Muscle layer of colon (tissue), 2 donors: ENCODE data around the gene TSEN15.

ENCODE experiments used
- H3K27ac ChIP-seq: one replicate; pipeline ENCODE4 v1.7.0; 2013; ENCODE audit warnings: low read depth, mild to moderate bottlenecking, low read length, moderate library complexity
- H3K27me3 ChIP-seq, 2 donors: one replicate each; pipeline ENCODE4 v1.7.0; 2013; ENCODE audit warnings: low read length in 2 of 2, mild to moderate bottlenecking in 2 of 2; ENCODE audit not compliant: insufficient read depth in 2 of 2, control insufficient read depth in 1 of 2
- H3K36me3 ChIP-seq: one replicate; pipeline ENCODE4 v1.7.0; 2013; ENCODE audit warnings: mild to moderate bottlenecking, low read length; ENCODE audit not compliant: insufficient read depth
- H3K4me1 ChIP-seq: one replicate; pipeline ENCODE4 v1.7.0; 2013; ENCODE audit warnings: mild to moderate bottlenecking, low read length; ENCODE audit not compliant: insufficient read depth
- H3K4me3 ChIP-seq, 2 donors: one replicate each; pipeline ENCODE4 v1.7.0; 2013; ENCODE audit warnings: low read length in 2 of 2, low read depth in 1 of 2, mild to moderate bottlenecking in 1 of 2, moderate library complexity in 1 of 2
- H3K9ac ChIP-seq: one replicate; pipeline ENCODE4 v1.7.0; 2013; ENCODE audit warnings: low read length
- H3K9me3 ChIP-seq: one replicate; pipeline ENCODE4 v1.7.0; 2013; ENCODE audit warnings: mild to moderate bottlenecking, low read length
- donor health status: abdominal sarcoma.
- donor health status: Adenocarcinoma of cecum.

Gene TSEN15

GRCh38 chr1:184059887-184060286 is 8.4 kb downstream of the TSEN15 start:
- Histone ChIP-seq H3K27me3 (no peaks in the 10 kb centered on the region), H3K36me3 (peaks cover 10% of the 10 kb centered on the region), H3K9ac (no peak overlapping the region), H3K4me3 (no peak overlapping the region), H3K4me1 (peaks cover 15% of the 10 kb centered on the region), H3K27ac (no peak overlapping the region), H3K9me3 (peaks cover 3% of the 10 kb centered on the region)

- H3K9me3 ChIP-seq: peaks cover 1% of the 10 kb centered on the region
Observed at GRCh38 chr1:184060316-184060715, 8.8 kb downstream of the TSEN15 start.

DNA sequence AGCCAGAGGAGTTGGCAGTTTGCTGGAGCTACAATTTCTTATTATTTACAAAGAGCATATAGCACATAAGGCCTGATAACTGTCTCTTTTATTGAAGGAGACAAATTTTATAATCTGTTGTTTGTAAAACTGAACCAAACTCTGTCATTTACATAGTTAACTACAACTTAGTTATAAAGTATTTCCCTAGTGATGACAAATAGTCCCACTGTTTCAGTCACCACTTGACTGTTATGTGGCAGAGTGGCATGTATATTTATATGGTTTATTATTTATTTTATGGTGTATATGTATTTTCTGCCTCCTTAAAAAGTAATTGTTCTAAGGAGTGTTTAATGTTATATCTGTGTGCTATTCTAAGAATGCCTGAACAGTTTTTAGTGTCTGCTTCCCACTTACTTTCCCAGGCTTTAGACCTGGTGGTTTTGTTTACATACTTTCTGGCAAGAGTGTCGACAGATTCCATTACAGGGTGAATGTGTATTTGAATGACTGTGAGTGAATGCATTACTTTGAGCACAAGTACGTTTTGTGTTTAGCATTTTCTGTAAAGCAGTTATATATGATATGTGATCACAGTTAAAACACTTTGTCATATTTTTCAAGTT is 10.0 kb downstream of the TSEN15 start:
- H3K27me3 ChIP-seq: no peaks in the 10 kb centered on the region
- no peak overlapping the region for H3K9ac ChIP-seq
- H3K4me3 ChIP-seq: no peak overlapping the region
- H3K9me3 ChIP-seq: no peaks in the 10 kb centered on the region
- peaks cover 15% of the 10 kb centered on the region for H3K4me1 ChIP-seq
- peaks cover 6% of the 10 kb centered on the region for H3K36me3 ChIP-seq
- H3K27ac ChIP-seq: peak overlapping the region; percentile 33

More at GRCh38 chr1:184060316-184060715, 8.8 kb downstream of the TSEN15 start:
- Histone ChIP-seq H3K27me3 (no peaks in the 10 kb centered on the region), H3K4me3 (no peak overlapping the region), H3K36me3 (peaks cover 6% of the 10 kb centered on the region), H3K4me1 (peaks cover 15% of the 10 kb centered on the region), H3K9ac (no peak overlapping the region), H3K27ac (no peak overlapping the region)

DNA sequence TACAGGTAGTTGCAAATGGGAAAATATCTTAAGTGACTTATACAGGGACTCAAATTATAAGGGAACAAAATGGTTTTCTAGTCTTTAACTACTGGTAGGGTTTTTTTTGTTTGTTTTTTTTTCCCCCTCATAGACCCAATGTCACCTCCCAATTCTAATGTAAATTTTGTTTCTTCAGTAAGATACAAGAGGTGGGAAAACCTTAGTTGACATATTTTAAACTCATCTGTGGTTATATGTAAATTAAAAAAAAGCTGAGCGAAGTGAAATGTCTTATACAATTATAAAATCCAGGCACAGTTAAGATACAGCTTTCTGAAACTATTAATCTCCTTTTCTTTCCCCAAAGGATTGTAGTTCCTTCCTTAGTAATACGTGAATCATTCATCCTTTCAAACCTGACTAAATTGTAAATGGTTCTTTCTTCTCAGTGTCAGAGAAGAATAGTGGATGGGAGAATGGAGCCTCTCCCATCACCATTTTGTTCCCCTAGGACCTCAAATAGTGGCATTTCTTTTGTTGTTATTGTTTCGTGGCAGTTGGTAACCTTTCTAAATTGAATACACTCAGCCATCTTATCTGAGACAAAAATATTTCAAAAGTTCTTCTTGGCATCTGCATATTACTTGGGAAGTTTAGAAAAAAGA is 11.2 kb downstream of the TSEN15 start:
- peaks cover 6% of the 10 kb centered on the region for H3K36me3 ChIP-seq

DNA sequence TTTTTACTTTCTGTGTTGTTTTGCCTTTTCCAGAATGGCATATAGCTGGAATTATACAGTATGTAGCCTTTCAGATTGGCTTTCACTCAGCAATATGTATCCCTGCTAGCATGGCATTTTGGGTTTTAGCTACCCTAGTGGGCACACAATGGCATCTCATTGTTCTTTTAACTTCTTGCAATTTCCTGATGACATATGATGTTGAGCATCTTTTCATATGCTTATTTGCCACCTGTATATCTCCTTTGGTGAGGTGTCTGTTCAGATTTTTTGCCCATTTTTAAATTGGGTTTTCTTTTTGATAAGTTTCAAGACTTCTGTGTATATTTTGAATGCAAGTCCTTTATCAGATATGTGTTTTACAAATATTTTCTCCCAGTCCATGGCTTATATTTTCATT is 14.0 kb downstream of the TSEN15 start:
- H3K9ac ChIP-seq: no peak overlapping the region
- peaks cover 6% of the 10 kb centered on the region for H3K4me1 ChIP-seq
- H3K9me3 ChIP-seq: no peaks in the 10 kb centered on the region
- H3K27ac ChIP-seq: no peak overlapping the region
- no peaks in the 10 kb centered on the region for H3K27me3 ChIP-seq
- no peak overlapping the region for H3K4me3 ChIP-seq
- no peaks in the 10 kb centered on the region for H3K36me3 ChIP-seq

More for the DNA sequence above, 11.2 kb downstream of the TSEN15 start:
- Histone ChIP-seq H3K4me1 (peaks cover 6% of the 10 kb centered on the region), H3K9me3 (no peaks in the 10 kb centered on the region), H3K9ac (no peak overlapping the region), H3K27ac (no peak overlapping the region), H3K4me3 (no peak overlapping the region), H3K27me3 (no peaks in the 10 kb centered on the region)

DNA sequence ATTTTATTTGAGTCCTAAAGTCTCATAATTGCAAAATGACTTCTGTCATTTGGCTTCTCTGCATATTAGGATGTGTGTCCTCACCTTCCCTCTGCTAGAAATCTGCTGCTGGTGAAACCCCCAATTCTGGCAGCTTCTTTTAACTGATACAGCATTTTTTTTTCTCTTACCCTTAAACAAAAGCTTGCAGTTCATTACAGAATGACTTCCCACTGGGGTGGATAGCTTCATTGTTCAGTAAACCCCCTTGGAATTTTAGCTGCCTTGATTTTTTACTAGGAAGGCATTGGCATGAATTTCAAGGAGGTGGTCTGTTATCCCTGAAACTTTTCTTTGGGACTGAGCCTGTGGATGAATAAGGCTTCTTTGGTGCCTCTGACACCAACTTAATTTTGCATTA is 16.8 kb downstream of the TSEN15 start:
- no peak overlapping the region for H3K9ac ChIP-seq
- H3K27ac ChIP-seq: no peak overlapping the region
- peaks cover 7% of the 10 kb centered on the region for H3K36me3 ChIP-seq
- no peak overlapping the region for H3K4me3 ChIP-seq
- H3K4me1 ChIP-seq: no peaks in the 10 kb centered on the region
- no peaks in the 10 kb centered on the region for H3K9me3 ChIP-seq
- no peaks in the 10 kb centered on the region for H3K27me3 ChIP-seq

GRCh38 chr1:184069675-184070074 is 18.1 kb downstream of the TSEN15 start:
- Histone ChIP-seq H3K36me3 (peaks cover 7% of the 10 kb centered on the region), H3K4me3 (no peak overlapping the region), H3K27me3 (no peaks in the 10 kb centered on the region), H3K9me3 (no peaks in the 10 kb centered on the region), H3K9ac (no peak overlapping the region), H3K4me1 (no peaks in the 10 kb centered on the region), H3K27ac (no peak overlapping the region)

GRCh38 chr1:184072376-184072775 is 20.8 kb downstream of the TSEN15 start:
- Histone ChIP-seq H3K27me3 (no peaks in the 10 kb centered on the region), H3K4me1 (peaks cover 21% of the 10 kb centered on the region), H3K27ac (no peak overlapping the region), H3K4me3 (no peak overlapping the region), H3K9ac (no peak overlapping the region), H3K36me3 (peaks cover 7% of the 10 kb centered on the region), H3K9me3 (no peaks in the 10 kb centered on the region)

GRCh38 chr1:184074383-184074782 is 22.9 kb downstream of the TSEN15 start:
- H3K9me3 ChIP-seq: no peaks in the 10 kb centered on the region
- H3K4me3 ChIP-seq: no peak overlapping the region
- no peak overlapping the region for H3K9ac ChIP-seq
- no peaks in the 10 kb centered on the region for H3K27me3 ChIP-seq
- peaks cover 35% of the 10 kb centered on the region for H3K4me1 ChIP-seq
- no peak overlapping the region for H3K27ac ChIP-seq
- H3K36me3 ChIP-seq: peaks cover 7% of the 10 kb centered on the region

DNA sequence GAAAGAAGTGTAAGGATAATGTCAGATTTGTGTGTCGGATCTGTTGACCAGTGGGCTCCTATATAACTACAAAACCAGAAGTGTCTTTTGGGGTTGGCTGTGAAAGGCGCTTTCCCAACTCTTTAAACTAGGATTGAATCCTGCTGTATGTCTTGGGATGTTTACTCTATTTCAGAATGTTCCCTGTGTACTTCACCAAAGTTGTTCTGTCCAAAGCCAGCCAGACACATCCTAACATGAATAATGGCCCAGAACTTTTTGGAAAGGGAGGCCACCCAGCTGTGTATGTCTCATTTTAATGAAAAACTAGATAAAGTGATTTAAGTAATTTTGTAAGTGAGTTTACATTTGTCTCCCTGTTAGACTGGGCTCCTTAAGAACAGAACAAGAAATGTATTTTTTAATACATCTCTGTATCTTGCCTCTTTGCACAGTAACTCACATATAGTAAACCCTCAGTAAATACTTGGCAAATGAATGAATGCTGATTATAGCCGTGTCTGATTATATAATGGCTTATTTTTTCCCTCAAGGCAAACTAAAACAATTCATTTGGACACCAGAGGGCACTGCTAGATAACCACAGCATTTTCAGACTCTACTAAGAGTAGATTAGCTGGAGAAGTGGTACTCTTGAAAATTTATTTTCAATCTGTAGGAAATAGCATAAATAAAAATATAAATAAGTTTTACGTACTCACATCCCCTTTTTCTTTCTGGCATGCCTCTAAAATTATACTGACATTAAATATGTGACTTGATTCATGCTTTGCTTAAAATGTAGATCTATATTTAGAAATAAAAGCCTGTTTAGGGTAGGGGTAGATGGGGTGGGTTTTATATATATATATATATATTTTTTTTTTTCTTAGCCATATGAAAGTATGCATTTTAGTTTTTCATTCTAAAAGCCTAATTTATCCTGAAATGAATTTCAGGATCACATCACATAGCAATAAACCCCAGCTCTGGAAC is 23.8 kb downstream of the TSEN15 start:
- Histone ChIP-seq H3K36me3 (peaks cover 7% of the 10 kb centered on the region), H3K27me3 (no peaks in the 10 kb centered on the region), H3K9ac (no peak overlapping the region), H3K27ac (no peak overlapping the region), H3K9me3 (no peaks in the 10 kb centered on the region), H3K4me3 (no peak overlapping the region), H3K4me1 (peaks cover 40% of the 10 kb centered on the region)

GRCh38 chr1:184078564-184079249 is 27.2 kb downstream of the TSEN15 start:
- Histone ChIP-seq H3K27ac (no peak overlapping the region), H3K9me3 (no peaks in the 10 kb centered on the region)

More at GRCh38 chr1:184078564-184079249, 27.2 kb downstream of the TSEN15 start:
- no peak overlapping the region for H3K4me3 ChIP-seq
- no peak overlapping the region for H3K9ac ChIP-seq
- no peaks in the 10 kb centered on the region for H3K36me3 ChIP-seq
- peaks cover 40% of the 10 kb centered on the region for H3K4me1 ChIP-seq
- no peaks in the 10 kb centered on the region for H3K27me3 ChIP-seq
